ENCODE results near the gene SLC16A9.
"Not testable (repeated sequence)": the region's sequence is repeated elsewhere in the genome, so short reads cannot be mapped to it uniquely, and the experiment has no call there.

SLC16A9 gene

GRCh38 chr10:59651902-59652301, 57.7 kb downstream of the SLC16A9 start:
- Mint-ChIP-seq H3K4me1 (no peaks in the 10 kb centered on the region), H3K36me3 (ENCODE audit: low read depth) (peaks cover 12% of the 10 kb centered on the region), H3K27ac (no peak overlapping the region), H3K4me3 (no peak overlapping the region), H3K27me3 (ENCODE audit: low read depth) (no peaks in the 10 kb centered on the region), H3K9me3 (no peaks in the 10 kb centered on the region)
- no peak for TF ChIP-seq CTCF (IDR thresholded peaks at IDR 0.05; ENCODE audit: unreplicated experiment in 3 of 3)

GRCh38 chr10:59649606-59650346, 59.9 kb downstream of the SLC16A9 start:
- Mint-ChIP-seq H3K36me3 (ENCODE audit: low read depth) (peaks cover 12% of the 10 kb centered on the region), H3K27me3 (ENCODE audit: low read depth) (peaks cover under 1% of the 10 kb centered on the region), H3K4me1 (no peaks in the 10 kb centered on the region), H3K9me3 (peaks cover 11% of the 10 kb centered on the region), H3K4me3 (no peak overlapping the region), H3K27ac (no peak overlapping the region)
- TF ChIP-seq CTCF (IDR thresholded peaks at IDR 0.05; ENCODE audit: unreplicated experiment in 3 of 3) = no peak

- H3K27me3 Mint-ChIP-seq (ENCODE audit: low read depth) = peaks cover 5% of the 10 kb centered on the region
- H3K4me3 Mint-ChIP-seq = no peak overlapping the region
- peaks cover 6% of the 10 kb centered on the region for H3K36me3 Mint-ChIP-seq (ENCODE audit: low read depth)
- no peaks in the 10 kb centered on the region for H3K4me1 Mint-ChIP-seq
- TF ChIP-seq CTCF (IDR thresholded peaks at IDR 0.05; ENCODE audit: unreplicated experiment in 3 of 3) = no peak
- no peak overlapping the region for H3K27ac Mint-ChIP-seq
- H3K9me3 Mint-ChIP-seq = peaks cover 17% of the 10 kb centered on the region
Observed at GRCh38 chr10:59648711-59649201, 60.9 kb downstream of the SLC16A9 start.

- Mint-ChIP-seq H3K4me3 (no peak overlapping the region), H3K27me3 (ENCODE audit: low read depth) (peaks cover 5% of the 10 kb centered on the region), H3K4me1 (no peaks in the 10 kb centered on the region), H3K9me3 (peaks cover 21% of the 10 kb centered on the region), H3K27ac (no peak overlapping the region), H3K36me3 (ENCODE audit: low read depth) (no peaks in the 10 kb centered on the region)
- no peak for TF ChIP-seq CTCF (IDR thresholded peaks at IDR 0.05; ENCODE audit: unreplicated experiment in 3 of 3)
Observed at GRCh38 chr10:59644841-59645240, 64.8 kb downstream of the SLC16A9 start.

- not testable (repeated sequence) for H3K27me3 Mint-ChIP-seq (ENCODE audit: low read depth)
Observed at GRCh38 chr10:59641688-59642087, 68.0 kb downstream of the SLC16A9 start.

GRCh38 chr10:59635502-59636290, 74.0 kb downstream of the SLC16A9 start:
- H3K4me1 Mint-ChIP-seq = no peaks in the 10 kb centered on the region
- no peaks in the 10 kb centered on the region for H3K36me3 Mint-ChIP-seq (ENCODE audit: low read depth)
- no peaks in the 10 kb centered on the region for H3K27me3 Mint-ChIP-seq (ENCODE audit: low read depth)
- H3K27ac Mint-ChIP-seq = no peak overlapping the region
- peaks cover 3% of the 10 kb centered on the region for H3K9me3 Mint-ChIP-seq
- TF ChIP-seq CTCF (IDR thresholded peaks at IDR 0.05; ENCODE audit: unreplicated experiment in 3 of 3) = no peak
- no peak overlapping the region for H3K4me3 Mint-ChIP-seq

More at GRCh38 chr10:59641688-59642087, 68.0 kb downstream of the SLC16A9 start:
- H3K36me3 Mint-ChIP-seq (ENCODE audit: low read depth); H3K27ac Mint-ChIP-seq; H3K4me1 Mint-ChIP-seq; H3K4me3 Mint-ChIP-seq: not testable (repeated sequence)
- H3K9me3 Mint-ChIP-seq = peaks cover 24% of the 10 kb centered on the region
